Activated CD8-positive, alpha-beta memory T cell treated with anti-CD3 and anti-CD28 coated beads, Interleukin-2, amount 50 U/mL, for 48 hours (primary cell): Measurements from ENCODE around the gene CCR3.

Source experiments
- DNase-seq: peaks from one replicate; pipeline ENCODE4 v3.0.0-alpha.2; 2020

CCR3 gene

DNA sequence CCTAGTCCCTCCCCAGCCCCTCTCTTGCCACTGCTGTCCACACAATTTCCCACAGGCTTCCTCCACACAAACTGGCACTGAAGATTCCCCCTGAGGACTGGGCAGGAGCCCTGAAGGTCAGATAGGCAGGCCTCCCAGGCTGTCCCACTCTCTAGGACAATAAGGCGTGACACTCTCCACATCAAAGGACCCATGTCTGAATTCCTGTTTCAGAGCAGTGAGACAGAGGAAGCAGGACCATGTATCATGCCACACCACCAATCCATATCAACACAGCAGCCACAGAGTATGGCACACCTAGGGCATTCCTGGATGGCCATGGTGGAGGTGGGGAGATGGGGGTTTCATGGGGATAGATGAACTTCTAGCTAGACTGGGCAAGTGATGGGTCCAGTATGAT, 20.3 kb upstream of the CCR3 start:
- DNase-seq = no peak

DNA sequence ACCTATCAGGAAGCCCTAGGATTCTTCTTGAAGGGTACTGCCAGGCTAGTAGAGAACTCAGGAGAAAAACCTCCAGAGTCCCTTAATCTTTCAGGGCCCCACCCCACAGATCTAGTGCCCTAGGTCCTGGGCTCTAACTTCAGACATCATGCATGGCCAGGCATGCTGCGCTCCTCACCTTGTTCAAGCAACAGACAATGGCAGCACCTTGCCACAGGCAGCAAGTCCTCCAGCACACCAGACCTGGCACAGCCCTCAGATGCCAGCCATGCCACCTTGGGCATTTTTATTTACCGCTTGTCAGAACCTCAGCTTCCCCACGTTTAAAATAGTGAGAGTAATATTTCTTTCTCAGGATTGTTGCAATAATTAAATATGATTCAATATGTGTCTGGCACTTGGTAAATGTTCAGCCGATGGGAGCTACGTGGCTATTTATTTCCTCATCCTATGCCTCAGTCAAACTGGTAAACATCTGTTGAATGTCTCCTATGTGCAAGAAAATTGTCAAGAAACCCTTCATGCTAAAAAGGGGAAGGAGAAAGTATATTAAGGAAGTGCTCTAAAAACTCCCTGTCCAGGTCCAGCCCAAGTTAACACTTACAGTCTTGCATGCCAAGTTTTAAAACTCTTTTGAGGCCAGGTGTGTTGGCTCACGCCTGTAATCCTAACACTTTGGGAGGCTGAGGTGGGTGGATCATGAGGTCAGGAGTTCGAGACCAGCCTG, 19.7 kb upstream of the CCR3 start:
- DNase-seq = no peak

DNA sequence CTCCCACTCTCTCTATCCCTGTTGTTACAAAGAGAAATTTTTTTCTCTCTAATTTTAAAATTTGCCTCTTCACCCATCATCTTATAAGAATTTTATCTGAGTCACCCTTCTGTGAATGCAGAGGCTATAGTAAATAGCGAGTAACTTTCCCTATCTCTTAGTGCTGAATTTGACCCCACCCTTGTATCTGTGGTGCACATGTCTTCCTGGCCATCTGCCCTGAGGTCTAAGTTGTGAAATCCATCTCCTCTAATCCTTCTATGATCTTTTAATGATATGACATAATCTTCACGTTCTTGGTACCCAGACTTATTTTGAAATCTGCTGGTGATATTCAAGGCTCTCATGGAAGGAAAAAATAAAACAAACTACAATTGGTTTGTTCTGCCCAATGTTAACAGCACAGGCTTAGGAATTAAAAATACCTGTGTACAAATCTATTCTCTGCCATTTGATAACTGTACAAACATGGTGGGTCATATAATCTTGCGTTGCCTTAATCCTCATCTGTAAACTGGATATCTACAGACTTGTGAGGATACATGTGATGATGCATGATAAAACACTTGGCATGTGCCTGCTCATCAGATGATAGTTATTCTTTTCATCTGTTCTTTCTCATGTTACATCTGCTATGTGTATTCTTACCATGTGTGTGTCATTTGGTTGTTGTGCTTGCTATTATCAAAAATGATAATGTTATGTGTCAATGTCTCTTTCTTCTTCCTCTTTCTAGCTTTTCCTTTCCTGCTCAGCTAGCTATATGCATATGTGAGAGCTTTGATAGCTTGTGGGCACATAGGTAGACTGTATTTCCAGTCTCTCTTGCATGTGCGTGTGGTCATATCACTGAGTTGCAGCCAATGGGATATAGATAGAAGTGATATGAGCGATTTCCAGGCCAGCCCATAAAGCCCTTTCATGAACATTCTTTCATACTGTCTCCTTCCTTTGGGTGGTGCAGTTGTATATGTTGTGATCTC, 13.7 kb upstream of the CCR3 start:
- DNase-seq = no peak

GRCh38 chr3:46231323-46231722, 10.9 kb upstream of the CCR3 start:
- DNase-seq = no peak

DNA sequence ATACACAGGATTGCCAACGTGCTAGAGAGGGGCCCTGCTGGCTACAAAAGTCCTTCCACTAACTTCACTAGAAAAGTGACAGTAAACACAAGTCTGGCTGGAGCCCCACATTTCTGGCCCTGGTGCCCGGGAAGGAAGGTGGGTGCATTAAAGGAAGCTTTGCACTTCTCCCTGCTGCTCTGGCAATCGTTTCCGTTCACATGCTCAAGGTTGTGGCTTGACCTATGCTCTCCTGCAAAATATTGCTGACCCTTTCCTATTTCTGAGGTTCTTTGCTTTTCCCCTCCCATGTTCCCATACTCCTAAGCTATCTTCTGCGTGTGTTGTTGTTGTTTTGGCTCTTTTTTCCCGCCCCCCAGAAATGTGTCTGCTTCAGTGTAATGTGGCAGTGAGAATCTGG, 9.1 kb upstream of the CCR3 start:
- no peak for DNase-seq

DNA sequence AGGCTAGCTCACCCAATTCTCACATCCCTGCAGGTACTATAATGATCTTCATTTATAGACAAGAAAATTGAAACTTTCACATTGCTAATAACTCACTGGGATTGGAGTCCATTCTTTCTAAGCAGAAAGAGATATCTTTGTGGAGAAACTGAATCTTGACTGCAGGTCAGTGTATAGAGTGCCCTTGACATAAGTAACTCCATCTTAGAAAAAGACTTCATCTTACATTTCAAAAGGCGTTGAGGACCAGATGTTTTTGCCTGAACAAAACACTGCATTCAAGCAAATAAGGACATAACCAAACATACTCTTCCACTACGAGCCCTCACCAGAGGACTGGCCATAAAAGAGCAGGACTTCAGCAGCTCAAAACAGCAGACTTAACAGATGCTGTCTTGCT, 6.8 kb upstream of the CCR3 start:
- DNase-seq = no peak

GRCh38 chr3:46236294-46237054, 5.8 kb upstream of the CCR3 start:
- DNase-seq = no peak

GRCh38 chr3:46238386-46238785, 3.9 kb upstream of the CCR3 start:
- no peak for DNase-seq

DNA sequence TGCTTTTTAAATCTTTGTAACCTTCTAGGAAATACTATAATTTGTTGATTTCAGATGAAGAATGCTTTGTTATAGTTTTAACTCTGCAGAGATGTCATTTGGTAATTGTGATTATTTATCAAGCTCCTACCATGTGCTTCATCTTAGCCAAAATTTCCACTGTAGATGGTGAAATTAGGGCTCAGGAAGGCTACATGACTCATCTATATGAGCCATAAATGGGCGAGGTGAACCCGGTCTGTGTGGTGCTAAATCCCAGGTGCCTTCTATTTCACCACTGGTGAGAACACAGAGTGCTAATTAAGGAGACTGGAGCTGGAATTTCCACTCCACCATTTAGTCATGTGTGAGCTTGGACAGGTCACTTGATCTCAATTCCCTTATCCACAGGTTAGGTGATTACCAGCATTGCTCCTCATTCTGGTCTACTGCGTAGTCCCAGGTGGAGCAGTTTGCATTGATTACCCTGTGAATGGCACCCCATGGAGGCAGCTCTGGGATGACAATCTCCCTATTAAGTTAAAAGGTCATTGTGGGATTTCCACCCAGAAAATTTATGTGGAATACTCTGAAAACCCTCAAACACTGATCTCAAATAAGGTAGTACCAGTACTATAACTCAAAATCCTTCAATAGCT, 2.8 kb upstream of the CCR3 start:
- DNase-seq = no peak

- DNase-seq = no peak
Observed at GRCh38 chr3:46239952-46240351, 2.3 kb upstream of the CCR3 start.

DNA sequence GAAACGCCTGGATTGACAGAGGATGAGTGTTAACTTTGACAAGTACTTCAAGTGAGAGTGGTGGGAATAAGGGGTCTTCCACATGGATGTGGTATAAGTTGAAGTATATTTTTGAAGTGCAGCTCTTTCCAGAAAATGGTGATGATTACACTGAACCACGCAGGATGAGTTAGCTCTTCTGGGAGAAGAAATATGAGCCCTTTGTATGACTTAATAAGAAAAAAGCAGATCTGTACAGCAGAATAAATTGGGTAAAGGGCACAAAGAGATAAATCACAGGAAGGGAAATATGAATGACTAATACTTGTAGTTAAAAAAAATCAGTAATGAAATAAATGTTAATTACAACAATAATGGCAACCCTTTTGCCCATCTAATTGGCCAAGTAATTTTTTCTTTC, 1.3 kb downstream of the CCR3 start:
- no peak for DNase-seq

GRCh38 chr3:46245146-46245545, 2.9 kb downstream of the CCR3 start:
- no peak for DNase-seq

- no peak for DNase-seq
Observed at GRCh38 chr3:46252980-46253379, 10.7 kb downstream of the CCR3 start.

DNA sequence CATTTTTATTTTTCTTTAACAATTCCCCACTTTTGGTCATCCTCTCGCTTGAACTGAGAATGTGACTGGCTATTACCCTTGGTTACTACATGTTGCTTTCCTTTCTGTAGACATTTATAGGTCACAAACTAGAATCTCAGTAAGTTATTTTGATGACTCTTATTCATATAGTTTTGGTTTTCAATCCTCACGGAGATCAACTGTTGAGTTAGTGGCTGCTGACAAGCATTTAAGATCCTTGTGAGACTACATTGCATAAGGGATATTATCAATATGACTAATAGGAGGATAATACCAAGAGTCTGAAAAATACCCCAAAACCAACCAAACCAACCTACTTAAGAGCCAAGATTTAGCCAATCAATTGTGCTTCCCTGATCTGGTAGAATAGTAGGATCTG, 16.3 kb downstream of the CCR3 start:
- DNase-seq = no peak

DNA sequence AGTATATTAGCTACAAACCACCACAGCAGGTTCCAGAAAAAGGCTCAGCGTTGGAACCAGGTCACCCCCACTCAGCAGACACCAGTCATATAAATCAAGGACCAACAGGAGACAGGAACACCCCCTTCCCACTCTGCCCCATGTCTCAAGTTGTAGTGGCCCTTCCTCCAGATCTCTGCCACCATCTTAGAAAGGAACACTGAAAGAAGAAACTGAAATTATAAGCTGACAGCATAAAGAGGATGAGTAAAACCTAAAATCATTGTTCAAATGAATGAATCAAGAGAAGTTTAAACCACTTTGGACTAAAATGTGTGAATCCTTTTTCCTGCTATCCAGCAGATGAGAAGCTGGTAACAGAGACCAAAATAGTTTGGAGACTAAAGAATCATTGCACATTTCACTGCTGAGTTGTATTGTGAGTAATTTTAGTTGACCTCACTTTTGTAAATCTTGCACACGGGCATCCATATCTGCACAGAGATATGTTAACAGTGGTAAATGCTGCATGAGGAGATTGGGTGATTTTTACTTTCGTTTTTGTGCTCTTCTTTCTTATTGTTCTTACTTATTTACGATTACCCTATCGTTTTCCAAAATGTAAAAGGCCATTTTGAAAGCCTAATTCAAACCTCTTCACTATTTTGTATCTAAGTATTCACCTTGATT, 19.8 kb downstream of the CCR3 start:
- no peak for DNase-seq

GRCh38 chr3:46264002-46264401, 21.7 kb downstream of the CCR3 start:
- no peak for DNase-seq

DNA sequence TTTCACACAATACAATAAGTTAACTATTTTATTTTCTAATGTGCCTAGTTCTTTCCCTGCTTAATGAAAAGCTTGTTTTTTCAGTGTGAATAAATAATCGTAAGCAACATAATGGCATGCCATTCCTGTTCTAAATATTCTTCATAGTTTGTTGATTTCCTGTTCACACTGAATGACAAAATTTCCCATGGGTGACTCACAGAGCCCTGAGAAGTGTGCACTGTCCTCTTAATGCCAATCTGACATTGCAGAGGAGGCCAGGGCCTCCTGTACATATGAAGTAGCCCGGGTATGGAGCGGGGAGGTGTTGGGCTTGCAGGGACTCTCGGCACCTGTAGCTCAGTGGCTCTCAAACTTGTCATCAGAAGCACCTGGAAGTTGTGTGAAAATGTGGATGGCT, 24.3 kb downstream of the CCR3 start:
- DNase-seq = no peak

DNA sequence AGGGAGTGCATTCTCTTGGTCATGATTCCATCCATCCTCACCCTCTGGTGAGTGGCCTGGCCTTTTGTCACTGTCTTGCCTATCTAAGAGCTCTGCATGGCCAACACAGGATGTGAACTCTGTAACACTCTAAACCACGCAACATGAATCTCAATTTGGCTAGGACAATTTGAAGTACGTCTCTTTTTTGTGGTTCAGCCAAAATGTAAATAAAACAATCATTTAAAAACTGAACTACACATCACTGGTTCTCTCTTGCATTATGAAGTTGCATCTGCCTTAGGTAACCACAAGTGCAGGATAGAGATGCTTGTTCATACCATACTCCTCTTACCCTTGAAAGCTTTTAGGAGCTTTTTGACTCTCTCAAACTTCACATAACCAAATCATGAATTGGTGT, 27.3 kb downstream of the CCR3 start:
- DNase-seq = no peak

DNA sequence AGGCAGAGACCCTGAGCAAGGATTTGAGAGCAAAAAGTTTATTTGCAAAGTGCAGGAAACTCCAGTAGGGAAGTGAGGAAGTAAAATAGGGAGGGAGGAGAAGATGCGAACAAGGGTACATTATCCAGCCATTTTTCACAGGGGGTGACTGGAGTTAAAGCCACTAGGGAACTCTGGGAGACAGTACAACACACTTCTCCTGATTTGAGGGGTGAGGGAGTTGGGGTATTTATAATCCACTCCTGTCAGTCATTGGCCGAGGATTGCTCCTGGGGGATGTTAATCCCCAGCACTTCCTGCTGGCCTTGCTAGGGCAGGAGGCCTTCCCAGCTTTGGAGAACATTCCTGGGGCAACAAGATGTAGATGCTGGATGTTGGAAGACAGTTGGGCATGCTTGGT, 28.2 kb downstream of the CCR3 start:
- DNase-seq = no peak

GRCh38 chr3:46271209-46271745, 29.0 kb downstream of the CCR3 start:
- no peak for DNase-seq

- no peak for DNase-seq
Observed at GRCh38 chr3:46272028-46272451, 29.8 kb downstream of the CCR3 start.

DNA sequence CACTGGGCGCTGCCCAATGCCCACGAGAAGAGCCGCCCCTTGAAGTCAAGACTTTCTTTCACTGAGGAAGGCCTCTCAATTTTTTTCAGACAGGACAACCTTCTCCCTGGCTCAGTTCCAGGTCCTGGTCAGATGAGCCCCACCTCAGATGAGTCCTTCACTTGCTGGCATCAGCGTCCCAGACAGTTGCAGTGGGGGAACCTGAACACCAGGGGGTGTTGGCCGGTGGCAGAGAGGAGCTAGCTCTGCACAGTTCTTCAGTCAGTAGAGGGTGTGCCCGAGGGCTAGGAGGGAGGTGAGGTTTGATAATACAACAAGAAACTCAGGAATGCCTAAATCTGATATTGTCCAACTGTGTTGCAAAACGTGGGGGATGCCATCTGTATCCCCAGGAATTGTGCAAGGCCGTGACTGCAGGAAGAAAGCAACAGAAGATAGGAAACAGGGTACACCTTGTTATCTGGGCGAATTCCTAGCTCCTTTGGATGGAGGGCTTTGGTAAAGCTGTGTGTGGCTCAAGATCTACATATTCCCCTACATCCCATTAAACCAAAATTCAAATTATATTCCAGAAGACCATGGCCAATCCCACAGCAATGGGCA, 34.3 kb downstream of the CCR3 start:
- DNase-seq = peak; percentile 85
